Activated naive CD8-positive, alpha-beta T cell treated with anti-CD3 and anti-CD28 coated beads, Interleukin-2, amount 50 U/mL, for 24 hours (primary cell): ENCODE measurements around the gene MINDY4.

ENCODE experiments used
- ATAC-seq: fragments of 150-1000 bp; cut with Tn5 transposase; one replicate; pipeline ENCODE4 v1.10.0; 2021
- DNase-seq: peaks from one replicate; pipeline ENCODE4 v3.0.0; 2021
- H3K27ac Mint-ChIP-seq: one replicate; pipeline ENCODE4 v1.8.0; 2021; ENCODE audit warnings: mild to moderate bottlenecking, mixed read lengths
- H3K27me3 Mint-ChIP-seq: one replicate; pipeline ENCODE4 v1.8.0; 2021; ENCODE audit warnings: mixed read lengths
- H3K36me3 Mint-ChIP-seq: one replicate; pipeline ENCODE4 v1.8.0; 2021; ENCODE audit warnings: low read depth, mixed read lengths
- H3K4me1 Mint-ChIP-seq: one replicate; pipeline ENCODE4 v1.8.0; 2021; ENCODE audit warnings: mixed read lengths
- H3K4me3 Mint-ChIP-seq: one replicate; pipeline ENCODE4 v1.8.0; 2021; ENCODE audit warnings: mild to moderate bottlenecking, moderate library complexity, mixed read lengths
- H3K9me3 Mint-ChIP-seq: one replicate; pipeline ENCODE4 v1.8.0; 2021; ENCODE audit warnings: mixed read lengths

Gene MINDY4

GRCh38 chr7:30776971-30777370 is 5.8 kb downstream of the MINDY4 start:
- H3K4me1 Mint-ChIP-seq = peaks cover 3% of the 10 kb centered on the region
- H3K27ac Mint-ChIP-seq = no peak overlapping the region
- H3K4me3 Mint-ChIP-seq = no peak overlapping the region
- H3K36me3 Mint-ChIP-seq = no peaks in the 10 kb centered on the region
- DNase-seq = no peak
- no peaks in the 10 kb centered on the region for H3K9me3 Mint-ChIP-seq
- ATAC-seq = no peak
- H3K27me3 Mint-ChIP-seq = no peaks in the 10 kb centered on the region

GRCh38 chr7:30778255-30779025 is 7.2 kb downstream of the MINDY4 start:
- Mint-ChIP-seq H3K27me3 (no peaks in the 10 kb centered on the region), H3K36me3 (peaks cover 4% of the 10 kb centered on the region), H3K4me1 (no peaks in the 10 kb centered on the region), H3K27ac (no peak overlapping the region), H3K9me3 (no peaks in the 10 kb centered on the region), H3K4me3 (no peak overlapping the region)
- DNase-seq (no peak), ATAC-seq (no peak)

GRCh38 chr7:30779574-30779973 is 8.4 kb downstream of the MINDY4 start:
- H3K27me3 Mint-ChIP-seq = no peaks in the 10 kb centered on the region
- ATAC-seq (no peak), DNase-seq (no peak)
- H3K9me3 Mint-ChIP-seq = no peaks in the 10 kb centered on the region
- no peaks in the 10 kb centered on the region for H3K4me1 Mint-ChIP-seq
- no peak overlapping the region for H3K27ac Mint-ChIP-seq
- H3K36me3 Mint-ChIP-seq = peaks cover 4% of the 10 kb centered on the region
- H3K4me3 Mint-ChIP-seq = no peak overlapping the region

- Mint-ChIP-seq H3K4me1 (no peaks in the 10 kb centered on the region), H3K4me3 (no peak overlapping the region), H3K27ac (no peak overlapping the region), H3K9me3 (no peaks in the 10 kb centered on the region), H3K27me3 (no peaks in the 10 kb centered on the region), H3K36me3 (peaks cover 4% of the 10 kb centered on the region)
- no peak for DNase-seq
- ATAC-seq = no peak
These were observed 9.7 kb downstream of the MINDY4 start for GRCh38 chr7:30780941-30781340.

- DNase-seq = no peak
- no peak for ATAC-seq
- Mint-ChIP-seq H3K27ac (no peak overlapping the region), H3K36me3 (peaks cover 4% of the 10 kb centered on the region), H3K9me3 (no peaks in the 10 kb centered on the region), H3K4me3 (no peak overlapping the region), H3K27me3 (no peaks in the 10 kb centered on the region), H3K4me1 (no peaks in the 10 kb centered on the region)
These were observed 11.5 kb downstream of the MINDY4 start for GRCh38 chr7:30782690-30783089.

- DNase-seq (no peak), ATAC-seq (no peak)
- Mint-ChIP-seq H3K27ac (no peak overlapping the region), H3K9me3 (no peaks in the 10 kb centered on the region), H3K27me3 (no peaks in the 10 kb centered on the region), H3K4me1 (no peaks in the 10 kb centered on the region), H3K4me3 (no peak overlapping the region), H3K36me3 (peaks cover 4% of the 10 kb centered on the region)
These were observed 14.6 kb downstream of the MINDY4 start for GRCh38 chr7:30785786-30786185.

GRCh38 chr7:30787486-30787885 is 16.3 kb downstream of the MINDY4 start:
- peaks cover 4% of the 10 kb centered on the region for H3K36me3 Mint-ChIP-seq
- H3K27me3 Mint-ChIP-seq = no peaks in the 10 kb centered on the region
- ATAC-seq (no peak), DNase-seq (no peak)
- no peaks in the 10 kb centered on the region for H3K9me3 Mint-ChIP-seq
- no peaks in the 10 kb centered on the region for H3K4me1 Mint-ChIP-seq
- no peak overlapping the region for H3K4me3 Mint-ChIP-seq
- H3K27ac Mint-ChIP-seq = no peak overlapping the region

GRCh38 chr7:30788640-30789333 is 17.6 kb downstream of the MINDY4 start:
- H3K27ac Mint-ChIP-seq = no peak overlapping the region
- no peaks in the 10 kb centered on the region for H3K9me3 Mint-ChIP-seq
- H3K4me1 Mint-ChIP-seq = no peaks in the 10 kb centered on the region
- no peaks in the 10 kb centered on the region for H3K36me3 Mint-ChIP-seq
- ATAC-seq = no peak
- no peaks in the 10 kb centered on the region for H3K27me3 Mint-ChIP-seq
- no peak for DNase-seq
- H3K4me3 Mint-ChIP-seq = no peak overlapping the region

GRCh38 chr7:30789334-30789711 is 18.1 kb downstream of the MINDY4 start:
- Mint-ChIP-seq H3K4me3 (no peak overlapping the region), H3K4me1 (no peaks in the 10 kb centered on the region), H3K9me3 (no peaks in the 10 kb centered on the region), H3K27ac (no peak overlapping the region), H3K36me3 (no peaks in the 10 kb centered on the region), H3K27me3 (no peaks in the 10 kb centered on the region)
- DNase-seq (no peak), ATAC-seq (no peak)

- H3K27me3 Mint-ChIP-seq = no peaks in the 10 kb centered on the region
- no peak overlapping the region for H3K4me3 Mint-ChIP-seq
These were observed 19.1 kb downstream of the MINDY4 start for GRCh38 chr7:30790356-30790755.

GRCh38 chr7:30791114-30791513 is 19.9 kb downstream of the MINDY4 start:
- ATAC-seq (peak; percentile 15), DNase-seq (no peak)
- H3K9me3 Mint-ChIP-seq = no peaks in the 10 kb centered on the region
- no peaks in the 10 kb centered on the region for H3K4me1 Mint-ChIP-seq
- H3K4me3 Mint-ChIP-seq = no peak overlapping the region
- no peaks in the 10 kb centered on the region for H3K27me3 Mint-ChIP-seq
- no peak overlapping the region for H3K27ac Mint-ChIP-seq
- no peaks in the 10 kb centered on the region for H3K36me3 Mint-ChIP-seq

More at GRCh38 chr7:30790356-30790755, 19.1 kb downstream of the MINDY4 start:
- H3K27ac Mint-ChIP-seq = no peak overlapping the region
- no peaks in the 10 kb centered on the region for H3K4me1 Mint-ChIP-seq
- ATAC-seq (no peak), DNase-seq (no peak)
- H3K36me3 Mint-ChIP-seq = no peaks in the 10 kb centered on the region
- no peaks in the 10 kb centered on the region for H3K9me3 Mint-ChIP-seq

GRCh38 chr7:30795161-30795948 is 24.1 kb downstream of the MINDY4 start:
- no peak for DNase-seq
- H3K27ac Mint-ChIP-seq = no peak overlapping the region
- no peak overlapping the region for H3K4me3 Mint-ChIP-seq
- no peak for ATAC-seq
- H3K36me3 Mint-ChIP-seq = no peaks in the 10 kb centered on the region
- H3K9me3 Mint-ChIP-seq = no peaks in the 10 kb centered on the region
- H3K27me3 Mint-ChIP-seq = no peaks in the 10 kb centered on the region
- H3K4me1 Mint-ChIP-seq = peaks cover 4% of the 10 kb centered on the region

GRCh38 chr7:30796105-30796869 is 25.1 kb downstream of the MINDY4 start:
- Mint-ChIP-seq H3K36me3 (no peaks in the 10 kb centered on the region), H3K9me3 (no peaks in the 10 kb centered on the region), H3K4me1 (peaks cover 4% of the 10 kb centered on the region), H3K4me3 (no peak overlapping the region), H3K27me3 (no peaks in the 10 kb centered on the region), H3K27ac (no peak overlapping the region)
- no peak for ATAC-seq
- DNase-seq = no peak
